HepG2 (cell line): Measurements from ENCODE around the gene KANK3. TPM values are rescaled to one million over a fixed set of nuclear protein-coding genes. Genes with fewer than 3 reads are reported as not detected.
A peak's percentile ranks its signal among the peaks of the same experiment; 100 is the strongest.

Experiments used
- ATAC-seq: fragments of 200-7000 bp; cut with Tn5 transposase; 3 replicates; pipeline ENCODE4 v1.9.1; 2020; ENCODE audit warnings: mild to moderate bottlenecking, moderate library complexity
- BruUV-seq: library from RNA; stranded (reverse); fragments of 400-500 nt; replicated peaks from 2 replicates; lab custom pipeline; 2021; lab: Mats Ljungman, UMichigan
- CTCF ChIA-PET: fragments of 300-600 bp; formaldehyde crosslinking; extraction: SDS; loops from one replicate; lab custom pipeline; 2021; ENCODE audit warnings: low total read pairs, inconsistent platforms, low intra/inter-chr PET ratio; lab: Yijun Ruan, JAX
- POLR2A ChIA-PET: fragments of 350-600 bp; sonication (Branson Sonifier 250); formaldehyde crosslinking; loops from one replicate; lab custom pipeline; 2020; ENCODE audit warnings: antibody characterized with exemption, inconsistent platforms; lab: Yijun Ruan, JAX
- DNase-seq: peaks from one replicate; pipeline ENCODE4 v3.0.0-alpha.2; 2015; ENCODE audit warnings: low spot score
- FAIRE-seq: peaks from 3 replicates; lab custom pipeline; 2011; peaks lifted over from hg19 to GRCh38; lab: Jason Lieb, UNC
- H2AFZ ChIP-seq: one replicate; pipeline ENCODE4 v1.6.1; 2011; ENCODE audit warnings: low read length, inconsistent platforms
- H3K27ac ChIP-seq: fragments of 300-600 bp; 3 replicates; pipeline ENCODE4 v1.8.0; 2011; ENCODE audit warnings: mixed run types, mild to moderate bottlenecking, mixed read lengths, low read length, inconsistent platforms; ENCODE audit not compliant: insufficient read depth; ENCODE audit errors: extremely low read length
- H3K27me3 ChIP-seq, 2 experiments: fragments of 200-600 bp in 1 of 2; 2 replicates in 1 of 2; 3 replicates in 1 of 2; pipeline versions ENCODE4 v1.6.0 to v1.8.0; 2011; ENCODE audit warnings: low read length in 2 of 2, mild to moderate bottlenecking in 2 of 2, moderate library complexity in 2 of 2, inconsistent platforms in 1 of 2; ENCODE audit not compliant: insufficient read depth in 2 of 2, control insufficient read depth in 1 of 2
- H3K36me3 ChIP-seq, 2 experiments: fragments of 200-600 bp in 1 of 2; replicated peaks in 1 of 2; 2 replicates in 1 of 2; 3 replicates in 1 of 2; pipeline versions ENCODE4 v1.5.1 to v1.8.0; 2011; ENCODE audit warnings: low read length in 2 of 2, inconsistent platforms in 1 of 2; ENCODE audit not compliant: insufficient read depth in 2 of 2, control insufficient read depth in 1 of 2
- H3K4me1 ChIP-seq: 2 replicates; pipeline ENCODE4 v1.5.1; 2012; ENCODE audit warnings: low read length, inconsistent platforms; ENCODE audit not compliant: insufficient read depth
- H3K4me2 ChIP-seq: 2 replicates; pipeline ENCODE4 v1.6.0; 2011; ENCODE audit warnings: low read depth, low read length, inconsistent platforms
- H3K4me3 ChIP-seq, 3 experiments: fragments of 200-600 bp in 1 of 3; sonication (generic), shearing (Covaris generic) in 1 of 3; replicated peaks in 1 of 3; 2 replicates each; pipeline ENCODE4 v1.5.1; 2011 to 2016; ENCODE audit warnings: low read length in 3 of 3, inconsistent platforms in 2 of 3, low read depth in 2 of 3, mild to moderate bottlenecking in 2 of 3, control low read depth in 1 of 3, mixed read lengths in 1 of 3; ENCODE audit not compliant: insufficient read depth in 1 of 3
- H3K79me2 ChIP-seq: one replicate; pipeline ENCODE4 v1.6.1; 2011; ENCODE audit warnings: low read length, inconsistent platforms; ENCODE audit not compliant: insufficient read depth
- H3K9ac ChIP-seq: 2 replicates; pipeline ENCODE4 v1.6.0; 2011; ENCODE audit warnings: mild to moderate bottlenecking, low read depth, low read length, inconsistent platforms; ENCODE audit not compliant: insufficient read depth
- H3K9me3 ChIP-seq: 2 replicates; pipeline ENCODE4 v1.5.1; 2012; ENCODE audit warnings: mild to moderate bottlenecking, low read length
- H4K20me1 ChIP-seq: 2 replicates; pipeline ENCODE4 v1.6.0; 2011; ENCODE audit warnings: inconsistent platforms, mild to moderate bottlenecking, low read length, moderate library complexity; ENCODE audit not compliant: insufficient read depth
- AGO2 ChIP-seq: fragments of 200-400 bp; formaldehyde crosslinking; optimal IDR thresholded peaks from 2 replicates; pipeline ENCODE3; 2017; ENCODE audit warnings: mild to moderate bottlenecking, low read depth, low read length, moderate library complexity
- ELF4 ChIP-seq: sonication (generic); formaldehyde crosslinking; IDR thresholded peaks from 2 replicates; pipeline ENCODE4 v1.5.0; 2020; ENCODE audit warnings: missing genetic modification reagents, mild to moderate bottlenecking, moderate library complexity, borderline replicate concordance
- ERF ChIP-seq: IDR thresholded peaks from 2 replicates; pipeline ENCODE4 v1.6.1; 2018; ENCODE audit warnings: missing biosample characterization, missing genetic modification reagents
- POLR2A ChIP-seq, 2 experiments: IDR thresholded peaks; 2 replicates each; pipeline ENCODE4 v1.6.1; 2011; ENCODE audit warnings: low read depth in 2 of 2, low read length in 2 of 2, mild to moderate bottlenecking in 1 of 2, moderate library complexity in 1 of 2; ENCODE audit not compliant: insufficient read depth in 1 of 2
- RBFOX2 ChIP-seq: fragments of 200-400 bp; formaldehyde crosslinking; IDR thresholded peaks from 2 replicates; pipeline ENCODE4 v1.6.1; 2017; ENCODE audit warnings: low read depth, mild to moderate bottlenecking, low read length
- REL ChIP-seq: sonication (generic); formaldehyde crosslinking; conservative IDR thresholded peaks from 2 replicates; pipeline ENCODE4 v1.8.0; 2022; ENCODE audit warnings: mild to moderate bottlenecking, missing genetic modification reagents, moderate library complexity
- THAP9 ChIP-seq: sonication (generic); formaldehyde crosslinking; IDR thresholded peaks from 2 replicates; pipeline ENCODE4; 2020; ENCODE audit warnings: missing genetic modification reagents, mild to moderate bottlenecking, borderline replicate concordance
- ZNF3 ChIP-seq: IDR thresholded peaks from 2 replicates; pipeline ENCODE4 v1.7.0; 2017; ENCODE audit warnings: inconsistent platforms
- ZNF350 ChIP-seq: sonication (generic); formaldehyde crosslinking; IDR thresholded peaks from 2 replicates; pipeline ENCODE4 v1.4.0; 2020; ENCODE audit warnings: mild to moderate bottlenecking, low read depth, missing genetic modification reagents, borderline replicate concordance
- ZNF788 ChIP-seq: sonication (generic); formaldehyde crosslinking; IDR thresholded peaks from 2 replicates; pipeline ENCODE4 v1.5.0; 2020; ENCODE audit warnings: mild to moderate bottlenecking, missing genetic modification reagents, borderline replicate concordance
- WGBS: methylation state at CpG from one replicate; pipeline ENCODE4 v1.1.6; 2017; ENCODE audit warnings: low lambda C conversion rate; 5-methylcytosine and 5-hydroxymethylcytosine counted together
- in situ Hi-C: cut with HindIII; loops from 2 replicates; pipeline ENCODE4 v1.10.0; 2017; ENCODE audit warnings: low pct_unique_long_range_greater_than_20kb; ENCODE audit not compliant: extremely low pct_ligation_motif_present
- intact Hi-C: fragments of 100-400 bp; cut with micrococcal nuclease; formaldehyde crosslinking; loops from one replicate; pipeline ENCODE4 v1.10.0; 2022; ENCODE audit not compliant: unreplicated experiment
- polyA plus RNA-seq, 8 experiments: library from polyadenylated mRNA; depleted of rRNA in 3 of 8; stranded (reverse) in 7 of 8; unstranded in 1 of 8; fragments of >200 nt; fragmentation: Illumina TruSeq in 4 of 8; extraction: Trizol in 4 of 8; gene quantifications; 2 replicates each; pipeline versions ENCODE4 v1.2.1 to v1.2.3, GENCODE V29; 2011 to 2016; ENCODE audit warnings: low read depth in 4 of 8, missing spikeins in 1 of 8, mixed read lengths in 1 of 8; ENCODE audit not compliant: insufficient read depth in 1 of 8
- total RNA-seq, 5 experiments: library from RNA; depleted of rRNA; stranded (reverse); fragments of >200 nt; fragmentation: Illumina TruSeq; extraction: Trizol; gene quantifications; 2 replicates each; pipeline ENCODE4 v1.2.3, GENCODE V29; 2016; ENCODE audit warnings: low read depth in 1 of 5

KANK3 gene
- total and polyA plus RNA-seq, 2 of the 13 experiments (the other 11 are each of a cell fraction or from before 2014, with no cell fraction given) = 0.15 to 0.20 TPM

- intact Hi-C loops = no loop called here
- no TSS peak for BruUV-seq
- CTCF ChIA-PET = no interaction called here
- Histone ChIP-seq H3K4me1 (peaks cover 36% of the 10 kb centered on the region), H4K20me1 (peaks cover 19% of the 10 kb centered on the region), H3K27me3 (peaks cover 0 to 4% of the 10 kb centered on the region in 2 experiments; a peak in 2 of 5 replicates), H3K27ac (peak overlapping the region; percentile 88), H3K4me2 (peak overlapping the region; percentile 78), H2AFZ (no peak overlapping the region), H3K36me3 (peaks cover 0 to 17% of the 10 kb centered on the region in 2 experiments; a peak in 3 of 5 replicates), H3K9me3 (no peaks in the 10 kb centered on the region), H3K79me2 (peaks cover 34% of the 10 kb centered on the region), H3K9ac (peak overlapping the region; percentile 99), H3K4me3 (peak overlapping the region; percentile 69 to 97 (median 82))
- POLR2A ChIA-PET = interaction anchor here (0.7 to 6.5 kb wide), 20 partner anchors 8 to 192 kb away, joined by 3 to 39 read pairs (median 5); partner anchors contain the start of genes CD320, MARCHF2, RAB11B and ZNF414
- TF ChIP-seq AGO2 (peak; percentile 39), THAP9 (CRISPR knock-in tag) (no peak), REL (0 out of 2 replicates have a peak, but pooled peaks have one; percentile 12), ZNF350 (CRISPR knock-in tag) (no peak), ZNF3 (CRISPR knock-in tag) (0 out of 2 replicates have a peak, but pooled peaks have one; percentile 41), ZNF788 (CRISPR knock-in tag) (0 out of 2 replicates have a peak, but pooled peaks have one; percentile 8), ELF4 (0 out of 2 replicates have a peak, but pooled peaks have one; percentile 42), POLR2A (IDR thresholded peaks at IDR 0.05; ENCODE audit: insufficient read depth in 1 of 2, low read depth in 2 of 2, low read length in 2 of 2) (0 out of 4 replicates have a peak, but pooled peaks of 1 of the 2 experiments have one; percentile 3), ERF (CRISPR knock-in tag) (0 out of 2 replicates have a peak, but pooled peaks have one; percentile 10), RBFOX2 (peak; percentile 37)
- WGBS = 4% methylated on average over 29 of the region's 30 CpGs
- in situ Hi-C loops = no loop called here
- FAIRE-seq = no peak
- no peak for ATAC-seq
- no peak for DNase-seq
These were observed 20.9 kb downstream of the KANK3 start for GRCh38 chr19:8321986-8322637.
